Neural cell (in vitro differentiated cells): Measurements from ENCODE around the gene ARID4A.

Experiments used
- EP300 ChIP-seq: fragments of 450-650 bp; conservative IDR thresholded peaks from 2 replicates; pipeline ENCODE4 v1.6.1; 2014; ENCODE audit warnings: antibody characterized with exemption, mild to moderate bottlenecking, moderate library complexity; ENCODE audit not compliant: poor library complexity, severe bottlenecking
- EZH2 ChIP-seq: fragments of 200-600, 300-800 bp; shearing (Covaris generic), sonication (generic); IDR thresholded peaks from 2 replicates; pipeline ENCODE4 v1.6.1; 2014; ENCODE audit warnings: antibody characterized with exemption, low read length, borderline replicate concordance, mild to moderate bottlenecking; ENCODE audit not compliant: insufficient read depth, poor library complexity, severe bottlenecking
- MXI1 ChIP-seq: fragments of 450-650 bp; conservative IDR thresholded peaks from 2 replicates; pipeline ENCODE4 v1.6.1; 2014; ENCODE audit warnings: antibody characterized with exemption, mild to moderate bottlenecking; ENCODE audit not compliant: poor library complexity, severe bottlenecking
- POLR2AphosphoS5 ChIP-seq: IDR thresholded peaks from 2 replicates; pipeline ENCODE4 v1.6.1; 2012
- RAD21 ChIP-seq: fragments of 450-650 bp; conservative IDR thresholded peaks from 2 replicates; pipeline ENCODE4 v1.6.1; 2014; ENCODE audit warnings: antibody characterized with exemption, mild to moderate bottlenecking, moderate library complexity
- TAF1 ChIP-seq: IDR thresholded peaks from 2 replicates; pipeline ENCODE4 v1.6.1; 2012; ENCODE audit warnings: low read depth
- TF ChIP-seq, protein P1 (sequence below): fragments of 450-650 bp; IDR thresholded peaks from 2 replicates; pipeline ENCODE4 v1.5.1; 2014; ENCODE audit warnings: antibody characterized with exemption, mild to moderate bottlenecking, moderate library complexity; ENCODE audit not compliant: poor library complexity, severe bottlenecking
- TF ChIP-seq, protein P2 (sequence below): IDR thresholded peaks from 2 replicates; pipeline ENCODE4 v1.6.1; 2012; ENCODE audit warnings: borderline replicate concordance

DNA sequence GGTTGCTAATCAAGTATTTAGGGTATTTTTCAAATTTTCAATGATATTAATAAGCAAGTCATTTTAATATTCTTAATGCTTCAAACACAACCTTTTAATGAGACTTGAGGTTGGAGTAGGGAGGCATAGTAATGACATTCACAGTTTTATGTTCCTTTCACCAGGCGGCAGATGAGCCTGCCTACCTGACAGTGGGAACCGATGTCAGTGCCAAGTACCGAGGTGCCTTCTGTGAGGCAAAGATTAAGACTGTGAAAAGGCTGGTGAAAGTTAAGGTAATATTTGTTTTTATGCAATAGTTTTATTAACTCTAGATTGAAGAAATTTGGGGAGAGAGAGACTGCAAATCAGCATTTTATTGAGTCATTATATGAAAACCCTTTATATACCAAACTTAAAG, 3.1 kb downstream of the ARID4A start:
- TF ChIP-seq, protein P1, sequence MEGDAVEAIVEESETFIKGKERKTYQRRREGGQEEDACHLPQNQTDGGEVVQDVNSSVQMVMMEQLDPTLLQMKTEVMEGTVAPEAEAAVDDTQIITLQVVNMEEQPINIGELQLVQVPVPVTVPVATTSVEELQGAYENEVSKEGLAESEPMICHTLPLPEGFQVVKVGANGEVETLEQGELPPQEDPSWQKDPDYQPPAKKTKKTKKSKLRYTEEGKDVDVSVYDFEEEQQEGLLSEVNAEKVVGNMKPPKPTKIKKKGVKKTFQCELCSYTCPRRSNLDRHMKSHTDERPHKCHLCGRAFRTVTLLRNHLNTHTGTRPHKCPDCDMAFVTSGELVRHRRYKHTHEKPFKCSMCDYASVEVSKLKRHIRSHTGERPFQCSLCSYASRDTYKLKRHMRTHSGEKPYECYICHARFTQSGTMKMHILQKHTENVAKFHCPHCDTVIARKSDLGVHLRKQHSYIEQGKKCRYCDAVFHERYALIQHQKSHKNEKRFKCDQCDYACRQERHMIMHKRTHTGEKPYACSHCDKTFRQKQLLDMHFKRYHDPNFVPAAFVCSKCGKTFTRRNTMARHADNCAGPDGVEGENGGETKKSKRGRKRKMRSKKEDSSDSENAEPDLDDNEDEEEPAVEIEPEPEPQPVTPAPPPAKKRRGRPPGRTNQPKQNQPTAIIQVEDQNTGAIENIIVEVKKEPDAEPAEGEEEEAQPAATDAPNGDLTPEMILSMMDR, result no peak
- TF ChIP-seq TAF1 (no peak), EP300 (no peak), POLR2AphosphoS5 (no peak), MXI1 (no peak), RAD21 (no peak), EZH2 (no peak)
- TF ChIP-seq, protein P2, sequence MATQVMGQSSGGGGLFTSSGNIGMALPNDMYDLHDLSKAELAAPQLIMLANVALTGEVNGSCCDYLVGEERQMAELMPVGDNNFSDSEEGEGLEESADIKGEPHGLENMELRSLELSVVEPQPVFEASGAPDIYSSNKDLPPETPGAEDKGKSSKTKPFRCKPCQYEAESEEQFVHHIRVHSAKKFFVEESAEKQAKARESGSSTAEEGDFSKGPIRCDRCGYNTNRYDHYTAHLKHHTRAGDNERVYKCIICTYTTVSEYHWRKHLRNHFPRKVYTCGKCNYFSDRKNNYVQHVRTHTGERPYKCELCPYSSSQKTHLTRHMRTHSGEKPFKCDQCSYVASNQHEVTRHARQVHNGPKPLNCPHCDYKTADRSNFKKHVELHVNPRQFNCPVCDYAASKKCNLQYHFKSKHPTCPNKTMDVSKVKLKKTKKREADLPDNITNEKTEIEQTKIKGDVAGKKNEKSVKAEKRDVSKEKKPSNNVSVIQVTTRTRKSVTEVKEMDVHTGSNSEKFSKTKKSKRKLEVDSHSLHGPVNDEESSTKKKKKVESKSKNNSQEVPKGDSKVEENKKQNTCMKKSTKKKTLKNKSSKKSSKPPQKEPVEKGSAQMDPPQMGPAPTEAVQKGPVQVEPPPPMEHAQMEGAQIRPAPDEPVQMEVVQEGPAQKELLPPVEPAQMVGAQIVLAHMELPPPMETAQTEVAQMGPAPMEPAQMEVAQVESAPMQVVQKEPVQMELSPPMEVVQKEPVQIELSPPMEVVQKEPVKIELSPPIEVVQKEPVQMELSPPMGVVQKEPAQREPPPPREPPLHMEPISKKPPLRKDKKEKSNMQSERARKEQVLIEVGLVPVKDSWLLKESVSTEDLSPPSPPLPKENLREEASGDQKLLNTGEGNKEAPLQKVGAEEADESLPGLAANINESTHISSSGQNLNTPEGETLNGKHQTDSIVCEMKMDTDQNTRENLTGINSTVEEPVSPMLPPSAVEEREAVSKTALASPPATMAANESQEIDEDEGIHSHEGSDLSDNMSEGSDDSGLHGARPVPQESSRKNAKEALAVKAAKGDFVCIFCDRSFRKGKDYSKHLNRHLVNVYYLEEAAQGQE, result no peak
